Tibial nerve (tissue), 4 donors: Measurements from ENCODE around the gene AEBP1.

ENCODE experiments used
- CTCF ChIP-seq, 5 experiments: fragments of 200-600 bp in 3 of 5; fragments of 450-650 bp in 2 of 5; sonication (generic) in 3 of 5; IDR thresholded peaks; one replicate each; pipeline ENCODE4 v1.5.1; 2016 to 2019; ENCODE audit warnings: antibody characterized with exemption in 5 of 5, mild to moderate bottlenecking in 3 of 5, moderate library complexity in 2 of 5
- EP300 ChIP-seq, 2 donors: sonication (generic); formaldehyde crosslinking; IDR thresholded peaks; one replicate each; pipeline ENCODE4 v1.6.1; 2017; ENCODE audit warnings: antibody characterized with exemption in 2 of 2, mild to moderate bottlenecking in 1 of 2
- POLR2A ChIP-seq, 2 donors: fragments of 450-650 bp; IDR thresholded peaks; one replicate each; pipeline ENCODE4 v1.6.1; 2017; ENCODE audit warnings: antibody characterized with exemption in 2 of 2, mild to moderate bottlenecking in 2 of 2, moderate library complexity in 2 of 2

GRCh38 chr7:44093102-44093641 is 11.0 kb upstream of the AEBP1 start:
- no peak for TF ChIP-seq POLR2A (IDR thresholded peaks at IDR 0.05)
- no peak for TF ChIP-seq CTCF (IDR thresholded peaks at IDR 0.05)
- no peak for TF ChIP-seq EP300 (IDR thresholded peaks at IDR 0.05)
